Glomerular endothelial cell (primary cell): ENCODE data around the gene LCLAT1. TPM values are rescaled to one million over a fixed set of nuclear protein-coding genes. Genes with fewer than 3 reads are reported as not detected.
"Not testable (repeated sequence)": the region's sequence is repeated elsewhere in the genome, so short reads cannot be mapped to it uniquely, and the experiment has no call there.

Experiments used
- DNase-seq: peaks from one replicate; pipeline ENCODE4 v3.0.0-alpha.2; 2011; ENCODE audit warnings: low read depth, low spot score; ENCODE audit errors: extremely low read depth
- total RNA-seq: library from RNA; depleted of rRNA; stranded (reverse); fragments of >200 nt; gene quantifications from 2 replicates; pipeline ENCODE4 v1.2.3, GENCODE V29; 2015

The LCLAT1 gene
- total RNA-seq, 1 donor from 2014 or later: 21.9 TPM

GRCh38 chr2:30484995-30485394 lies 37.9 kb downstream of the LCLAT1 start:
- no peak for DNase-seq

- no peak for DNase-seq
These were observed 39.6 kb downstream of the LCLAT1 start for GRCh38 chr2:30486655-30487054.

GRCh38 chr2:30487603-30488002 lies 40.6 kb downstream of the LCLAT1 start:
- DNase-seq: no peak

- DNase-seq: no peak
These were observed 41.1 kb downstream of the LCLAT1 start for GRCh38 chr2:30488012-30488659.

- DNase-seq: no peak
These were observed 44.2 kb downstream of the LCLAT1 start for GRCh38 chr2:30491225-30491624.

GRCh38 chr2:30492185-30492584 lies 45.1 kb downstream of the LCLAT1 start:
- DNase-seq: no peak

GRCh38 chr2:30492619-30493018 lies 45.6 kb downstream of the LCLAT1 start:
- DNase-seq: no peak

GRCh38 chr2:30493440-30493839 lies 46.4 kb downstream of the LCLAT1 start:
- no peak for DNase-seq

GRCh38 chr2:30495896-30496295 lies 48.9 kb downstream of the LCLAT1 start:
- not testable (repeated sequence) for DNase-seq

GRCh38 chr2:30499681-30500080 lies 52.6 kb downstream of the LCLAT1 start:
- DNase-seq: no peak

GRCh38 chr2:30500699-30501098 lies 53.7 kb downstream of the LCLAT1 start:
- DNase-seq: no peak

GRCh38 chr2:30502310-30502709 lies 55.3 kb downstream of the LCLAT1 start:
- DNase-seq: no peak

- no peak for DNase-seq
These were observed 56.1 kb downstream of the LCLAT1 start for GRCh38 chr2:30503007-30503694.

GRCh38 chr2:30503695-30504052 lies 56.6 kb downstream of the LCLAT1 start:
- no peak for DNase-seq

- DNase-seq: no peak
These were observed 57.7 kb downstream of the LCLAT1 start for GRCh38 chr2:30504731-30505130.

- no peak for DNase-seq
These were observed 58.6 kb downstream of the LCLAT1 start for GRCh38 chr2:30505500-30506180.

GRCh38 chr2:30507460-30507859 lies 60.4 kb downstream of the LCLAT1 start:
- DNase-seq: not testable (repeated sequence)

GRCh38 chr2:30509716-30510115 lies 62.7 kb downstream of the LCLAT1 start:
- DNase-seq: no peak

GRCh38 chr2:30510409-30510808 lies 63.4 kb downstream of the LCLAT1 start:
- DNase-seq: no peak

GRCh38 chr2:30511122-30512083 lies 64.4 kb downstream of the LCLAT1 start:
- DNase-seq: no peak
